VCaP (cell line): Measurements from ENCODE around the gene ADCY3.

Experiments
- H3K27ac ChIP-seq: fragments of 450-650 bp; 2 replicates; pipeline ENCODE4 v1.5.1; 2017
- TF ChIP-seq, protein P1 (sequence below): fragments of 450-650 bp; conservative IDR thresholded peaks from 2 replicates; pipeline ENCODE4 v1.5.1; 2017; ENCODE audit warnings: mild to moderate bottlenecking, moderate library complexity

ADCY3 gene

DNA sequence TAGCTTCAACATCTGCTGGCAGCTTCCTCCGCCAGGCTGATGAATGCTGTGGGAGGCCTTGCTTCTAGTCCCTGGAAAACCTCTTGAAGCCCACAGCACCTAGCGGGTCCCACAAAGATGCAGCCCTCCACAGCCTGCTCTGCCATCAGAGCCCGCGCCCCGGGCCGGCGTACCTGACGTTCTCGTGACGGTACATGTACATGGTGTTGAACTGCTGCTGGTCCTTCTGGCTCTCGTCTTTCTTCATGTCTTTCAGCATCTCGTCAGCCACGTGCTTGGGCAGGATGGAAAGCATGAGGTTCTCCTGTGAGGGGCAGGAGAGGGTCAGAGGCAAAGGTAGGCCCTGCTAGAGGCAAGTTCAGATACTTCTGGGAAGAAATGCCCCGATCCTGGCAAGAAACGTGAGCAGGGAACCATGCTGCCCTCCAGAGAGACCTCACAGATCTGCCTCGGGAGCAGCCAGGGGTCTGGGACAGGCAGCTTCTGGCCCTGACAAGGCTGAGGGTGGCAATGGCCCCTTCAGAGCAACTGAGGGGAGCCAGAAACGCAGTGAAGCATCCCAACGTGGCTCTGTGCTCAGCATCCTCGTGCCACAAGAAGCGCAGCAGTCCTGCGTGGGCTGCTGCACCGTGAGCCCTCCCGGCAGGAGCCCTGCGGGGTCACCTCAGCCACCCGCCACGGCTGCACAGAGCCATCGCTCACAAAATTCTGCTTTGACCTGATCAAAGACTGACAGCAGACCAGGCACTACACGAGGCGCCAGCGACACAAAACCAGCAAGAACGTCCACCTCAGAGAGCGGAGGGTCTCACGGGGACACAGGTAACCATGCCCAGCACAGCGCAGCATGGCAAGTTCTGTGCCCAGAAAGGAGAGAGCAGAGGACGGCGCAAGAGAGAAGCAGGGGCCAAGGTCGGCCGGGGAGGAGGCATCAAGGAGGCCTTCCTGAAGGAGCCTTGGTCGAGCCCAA is 77.7 kb downstream of the ADCY3 start:
- no peak overlapping the region for H3K27ac ChIP-seq
- TF ChIP-seq, protein P1, sequence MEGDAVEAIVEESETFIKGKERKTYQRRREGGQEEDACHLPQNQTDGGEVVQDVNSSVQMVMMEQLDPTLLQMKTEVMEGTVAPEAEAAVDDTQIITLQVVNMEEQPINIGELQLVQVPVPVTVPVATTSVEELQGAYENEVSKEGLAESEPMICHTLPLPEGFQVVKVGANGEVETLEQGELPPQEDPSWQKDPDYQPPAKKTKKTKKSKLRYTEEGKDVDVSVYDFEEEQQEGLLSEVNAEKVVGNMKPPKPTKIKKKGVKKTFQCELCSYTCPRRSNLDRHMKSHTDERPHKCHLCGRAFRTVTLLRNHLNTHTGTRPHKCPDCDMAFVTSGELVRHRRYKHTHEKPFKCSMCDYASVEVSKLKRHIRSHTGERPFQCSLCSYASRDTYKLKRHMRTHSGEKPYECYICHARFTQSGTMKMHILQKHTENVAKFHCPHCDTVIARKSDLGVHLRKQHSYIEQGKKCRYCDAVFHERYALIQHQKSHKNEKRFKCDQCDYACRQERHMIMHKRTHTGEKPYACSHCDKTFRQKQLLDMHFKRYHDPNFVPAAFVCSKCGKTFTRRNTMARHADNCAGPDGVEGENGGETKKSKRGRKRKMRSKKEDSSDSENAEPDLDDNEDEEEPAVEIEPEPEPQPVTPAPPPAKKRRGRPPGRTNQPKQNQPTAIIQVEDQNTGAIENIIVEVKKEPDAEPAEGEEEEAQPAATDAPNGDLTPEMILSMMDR, result no peak

DNA sequence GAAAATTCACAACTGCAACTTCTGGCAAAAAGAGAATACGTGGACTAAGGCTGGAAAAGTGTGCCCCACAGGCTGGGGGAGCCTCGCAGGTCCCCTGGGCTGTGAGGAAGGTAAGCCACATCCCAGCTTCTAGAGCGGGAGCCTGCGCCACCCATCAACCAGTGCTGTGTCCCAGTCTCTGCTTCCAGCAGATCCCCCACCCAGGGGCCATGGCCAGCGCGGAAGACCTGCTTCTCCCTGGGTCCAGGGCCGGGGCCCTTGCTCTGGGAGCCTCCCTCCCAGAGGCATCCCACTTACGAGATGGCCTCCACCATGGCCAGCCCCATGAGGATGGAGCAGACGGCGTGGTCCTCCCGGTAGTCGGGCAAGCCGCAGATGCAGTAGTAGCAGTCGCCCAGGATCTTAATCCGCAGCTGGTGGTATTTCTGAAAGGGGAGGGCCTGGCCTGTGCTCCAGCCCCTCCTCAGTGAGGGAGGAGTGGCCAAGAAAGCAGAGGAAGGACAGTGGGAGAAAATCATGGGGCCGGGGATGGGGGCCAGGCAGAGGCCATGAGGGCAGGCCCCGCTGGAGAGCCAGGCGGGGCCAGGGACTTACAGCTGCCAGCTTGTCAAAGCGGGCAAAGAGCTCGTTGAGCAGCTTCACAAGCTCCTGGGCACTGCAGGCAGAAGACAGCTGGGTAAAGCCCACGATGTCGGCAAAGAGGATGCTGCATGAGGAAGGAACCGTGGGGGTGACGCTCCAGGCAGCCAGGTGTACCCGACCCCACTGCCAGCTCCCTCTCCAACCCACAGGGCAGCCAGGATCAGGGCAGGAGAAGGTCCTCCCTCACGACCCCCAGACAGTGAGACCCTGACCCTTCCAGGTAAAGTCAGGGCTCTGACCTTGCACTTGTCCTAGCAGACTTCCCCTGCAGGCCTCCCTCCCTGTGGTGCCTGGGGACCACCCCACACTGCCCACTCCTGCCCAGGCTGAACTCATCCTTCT is 78.8 kb downstream of the ADCY3 start:
- TF ChIP-seq, protein P1, result no peak
- no peak overlapping the region for H3K27ac ChIP-seq

DNA sequence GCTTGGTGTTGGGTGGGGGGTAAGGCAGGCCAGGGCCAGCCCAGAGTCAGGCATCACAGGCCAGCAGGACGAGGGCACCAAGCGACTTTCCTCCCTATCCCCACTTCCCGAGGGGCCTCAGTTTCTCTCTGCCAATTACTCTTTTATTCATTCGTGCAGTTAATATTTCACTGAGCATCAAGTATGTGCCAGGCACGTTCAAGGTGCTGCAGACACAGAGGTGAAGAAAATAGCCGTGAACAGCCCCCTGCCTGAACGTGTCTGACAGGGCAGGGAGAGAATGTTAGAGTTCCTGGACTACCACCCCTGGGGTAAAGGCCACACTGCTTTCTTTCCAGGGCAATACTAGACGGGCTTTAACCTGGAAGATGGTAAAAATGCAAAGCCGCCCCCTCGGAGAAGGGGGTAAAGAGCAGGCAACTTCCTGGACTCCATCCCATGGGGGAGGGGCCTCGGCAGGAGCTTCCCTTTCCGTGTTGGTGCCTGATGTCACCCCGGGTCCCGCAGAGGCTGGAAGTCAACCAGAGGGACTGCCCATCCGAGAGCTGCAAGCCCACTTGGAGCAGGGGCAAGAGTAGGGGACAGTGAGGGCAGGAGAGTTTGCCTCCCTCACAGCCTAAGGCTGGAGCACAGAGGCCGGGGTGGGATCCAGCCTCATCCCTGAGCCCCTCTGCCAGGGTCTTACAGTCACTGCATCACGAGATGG is 79.7 kb downstream of the ADCY3 start:
- no peak overlapping the region for H3K27ac ChIP-seq
- TF ChIP-seq, protein P1, result no peak

DNA sequence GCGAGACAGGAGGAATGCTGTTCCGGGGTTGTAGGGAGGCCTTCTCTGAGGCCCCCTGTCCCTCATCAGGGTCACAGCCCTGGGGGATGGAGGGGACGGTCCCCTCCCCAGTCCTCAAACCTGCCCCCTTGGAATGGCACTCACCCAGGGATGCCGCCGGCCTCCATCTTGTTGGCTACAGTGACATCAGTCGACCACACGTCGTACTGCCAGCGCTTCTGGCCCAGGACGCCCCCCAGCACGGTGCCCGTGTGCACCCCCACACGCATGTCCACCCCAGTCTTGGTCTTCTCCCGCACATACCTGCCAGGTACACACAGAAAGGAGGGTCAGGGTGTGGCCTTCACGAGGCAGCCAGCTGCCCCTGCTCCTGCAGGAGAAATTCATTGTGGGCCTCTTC is 80.3 kb downstream of the ADCY3 start:
- TF ChIP-seq, protein P1, result no peak
- no peak overlapping the region for H3K27ac ChIP-seq

DNA sequence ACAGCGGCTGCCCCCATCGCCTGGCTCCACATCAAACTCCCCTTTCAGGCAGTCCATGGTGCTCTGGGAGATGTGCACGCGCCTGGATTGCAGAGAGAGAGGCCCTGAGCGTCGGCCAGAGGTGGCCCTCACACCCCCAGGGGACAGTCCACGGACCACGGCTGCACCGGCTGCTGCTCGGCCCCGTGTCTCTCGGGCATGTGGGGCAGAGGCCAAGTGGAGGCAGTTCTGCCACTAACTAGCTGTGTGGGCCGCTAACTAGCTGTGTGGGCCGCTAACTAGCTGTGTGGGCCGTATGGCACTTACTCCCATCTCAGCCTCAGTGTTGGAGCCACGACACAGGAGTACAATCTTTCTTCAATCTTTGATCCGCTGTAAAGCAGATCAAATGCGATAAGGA is 81.5 kb downstream of the ADCY3 start:
- TF ChIP-seq, protein P1, result no peak
- H3K27ac ChIP-seq, result no peak overlapping the region

DNA sequence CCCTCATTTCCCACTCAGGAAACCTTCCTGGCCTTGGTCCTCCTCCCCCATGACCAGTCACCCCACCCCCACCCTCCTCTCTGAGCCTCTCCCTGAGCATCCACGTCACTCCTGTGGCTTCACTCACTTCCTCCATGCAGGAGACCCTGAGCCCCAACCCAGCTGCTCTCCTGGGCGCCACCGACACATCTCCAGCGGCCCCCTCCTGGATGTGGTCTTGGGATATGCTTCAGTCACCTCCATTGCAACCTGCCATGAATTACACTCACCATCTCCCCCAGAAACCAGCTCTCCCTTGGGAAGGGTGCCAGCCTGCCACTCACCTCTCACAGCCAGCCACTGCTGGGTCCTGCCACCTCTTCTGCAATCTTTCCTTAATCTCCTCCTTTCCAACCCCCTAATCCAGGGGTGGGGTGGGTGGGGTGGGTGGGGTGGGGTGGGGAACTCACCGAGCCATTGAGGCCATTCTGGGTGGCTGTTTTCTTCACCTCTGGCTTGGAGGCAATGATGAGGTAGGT is 82.0 kb downstream of the ADCY3 start:
- H3K27ac ChIP-seq, result no peak overlapping the region
- TF ChIP-seq, protein P1, result no peak
